SU-DHL-6 (cell line): ENCODE data around the gene MPZL3.

ENCODE experiments used
- H2AFZ ChIP-seq: fragments of 200-600 bp; sonication (generic); 2 replicates; pipeline ENCODE4 v1.6.1; 2014; ENCODE audit warnings: low read depth, mild to moderate bottlenecking, moderate library complexity, mixed read lengths, antibody characterized with exemption, low read length; ENCODE audit not compliant: severe bottlenecking
- H3F3A ChIP-seq: fragments of 200-600 bp; shearing (Covaris generic); 2 replicates; pipeline ENCODE4 v1.6.0; 2016; ENCODE audit warnings: antibody characterized with exemption, mild to moderate bottlenecking; ENCODE audit not compliant: insufficient read depth
- H3K27ac ChIP-seq: fragments of 200-600 bp; sonication (generic); 2 replicates; pipeline ENCODE4 v1.5.1; 2016; ENCODE audit warnings: low read depth, mild to moderate bottlenecking, low read length, moderate library complexity, mixed read lengths
- H3K27me3 ChIP-seq: fragments of 200-600 bp; sonication (generic), shearing (Covaris generic); 2 replicates; pipeline ENCODE4 v1.6.0; 2014; ENCODE audit warnings: mild to moderate bottlenecking, low read length
- H3K36me3 ChIP-seq: fragments of 200-600 bp; sonication (generic); 2 replicates; pipeline ENCODE4 v1.6.1; 2014; ENCODE audit warnings: mild to moderate bottlenecking, low read length, mixed read lengths
- H3K4me2 ChIP-seq: fragments of 300-600, 200-600 bp; shearing (Covaris generic), sonication (generic); 2 replicates; pipeline ENCODE4 v1.6.0; 2014; ENCODE audit warnings: low read length, low read depth, mild to moderate bottlenecking; ENCODE audit not compliant: poor library complexity, severe bottlenecking
- H3K4me3 ChIP-seq: fragments of 200-600 bp; sonication (generic); 2 replicates; pipeline ENCODE4 v1.5.1; 2014; ENCODE audit warnings: antibody characterized with exemption, low read length, mild to moderate bottlenecking, mixed read lengths; ENCODE audit not compliant: insufficient read depth, poor library complexity, severe bottlenecking
- H3K79me2 ChIP-seq: fragments of 200-600 bp; sonication (generic); 2 replicates; pipeline ENCODE4 v1.6.1; 2014; ENCODE audit warnings: mild to moderate bottlenecking, low read length, moderate library complexity; ENCODE audit not compliant: insufficient read depth
- H3K9ac ChIP-seq: fragments of 200-600 bp; sonication (generic); 2 replicates; pipeline ENCODE4 v1.7.0; 2014; ENCODE audit warnings: mild to moderate bottlenecking, low read length
- H3K9me2 ChIP-seq: fragments of 200-600 bp; sonication (generic); replicated peaks from 2 replicates; pipeline ENCODE4 v1.6.1; 2014; ENCODE audit warnings: low read length; ENCODE audit not compliant: insufficient read depth
- H3K9me3 ChIP-seq: fragments of 200-600 bp; sonication (generic); 2 replicates; pipeline ENCODE4 v1.6.1; 2014; ENCODE audit warnings: low read length, mixed read lengths; ENCODE audit not compliant: insufficient read depth
- H4K20me1 ChIP-seq: fragments of 200-600 bp; sonication (generic); 2 replicates; pipeline ENCODE4 v1.6.1; 2014; ENCODE audit warnings: low read depth, mild to moderate bottlenecking, antibody characterized with exemption, low read length, moderate library complexity, mixed read lengths
- EZH2phosphoT487 ChIP-seq: fragments of 200-600 bp; sonication (generic), shearing (Covaris generic); conservative IDR thresholded peaks from 2 replicates; pipeline ENCODE4 v1.6.1; 2018; ENCODE audit warnings: mild to moderate bottlenecking, antibody characterized with exemption, low read length, moderate library complexity, mixed read lengths
- TF ChIP-seq, protein P1 (sequence below): fragments of 200-600 bp; sonication (generic); IDR thresholded peaks from one replicate; pipeline ENCODE4 v1.5.1; 2017; ENCODE audit warnings: antibody characterized with exemption, mild to moderate bottlenecking, low read length, moderate library complexity; ENCODE audit not compliant: insufficient read depth, poor library complexity, severe bottlenecking

Gene MPZL3

DNA sequence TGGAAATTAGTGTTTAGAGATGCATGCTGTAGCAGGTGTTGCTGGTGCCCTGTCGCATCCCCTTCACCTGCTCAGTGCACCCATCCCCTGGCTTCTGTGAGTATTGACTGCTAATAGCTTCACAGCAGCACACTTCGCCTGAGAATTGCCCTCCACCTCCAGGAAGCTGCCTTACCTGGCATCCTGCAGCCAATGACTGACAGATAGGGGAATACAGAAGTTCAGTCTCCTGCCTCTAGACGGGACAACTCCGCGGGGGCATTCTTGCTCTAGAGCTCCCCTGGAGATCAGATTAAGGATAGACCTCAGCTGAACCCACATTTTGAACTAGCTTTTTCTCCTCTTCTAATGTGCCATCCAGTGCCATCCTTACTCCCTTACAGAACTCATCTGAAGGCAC, 43.0 kb upstream of the MPZL3 start:
- H3K79me2 ChIP-seq = no peaks in the 10 kb centered on the region

DNA sequence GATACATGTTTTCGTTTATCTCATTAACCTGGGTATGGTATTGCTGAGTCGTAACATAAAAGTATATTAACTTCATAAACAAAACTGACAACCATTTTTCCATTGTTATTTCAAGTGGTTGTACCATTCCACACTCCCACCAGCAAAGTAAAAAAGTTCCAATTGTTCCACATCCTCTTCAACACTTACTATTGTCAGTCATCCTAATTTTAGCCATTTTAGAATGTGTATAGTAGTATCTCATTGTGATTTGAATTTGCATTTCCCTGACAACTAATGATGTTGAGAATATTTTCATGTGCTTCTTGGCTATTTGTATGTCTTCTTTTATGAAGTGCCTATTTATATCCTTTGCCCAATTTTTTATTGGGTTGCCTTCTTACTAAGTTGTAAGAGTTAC, 41.9 kb upstream of the MPZL3 start:
- H3K79me2 ChIP-seq = no peaks in the 10 kb centered on the region
- H3K9me2 ChIP-seq = no peaks in the 10 kb centered on the region
- H3K27me3 ChIP-seq = no peaks in the 10 kb centered on the region
- H3K4me2 ChIP-seq = no peak overlapping the region
- no peak overlapping the region for H3K27ac ChIP-seq
- no peaks in the 10 kb centered on the region for H3F3A ChIP-seq
- no peak overlapping the region for H3K9ac ChIP-seq
- H2AFZ ChIP-seq = no peak overlapping the region
- H4K20me1 ChIP-seq = no peaks in the 10 kb centered on the region
- H3K4me3 ChIP-seq = no peak overlapping the region
- no peak for TF ChIP-seq EZH2phosphoT487
- no peaks in the 10 kb centered on the region for H3K36me3 ChIP-seq
- no peaks in the 10 kb centered on the region for H3K9me3 ChIP-seq

More for the DNA sequence above, 43.0 kb upstream of the MPZL3 start:
- Histone ChIP-seq H3K36me3 (no peaks in the 10 kb centered on the region), H3K9me3 (no peaks in the 10 kb centered on the region), H3K4me3 (no peak overlapping the region), H2AFZ (no peak overlapping the region), H4K20me1 (no peaks in the 10 kb centered on the region), H3K9me2 (no peaks in the 10 kb centered on the region), H3K9ac (no peak overlapping the region), H3K27ac (no peak overlapping the region), H3K27me3 (no peaks in the 10 kb centered on the region), H3K4me2 (no peak overlapping the region), H3F3A (no peaks in the 10 kb centered on the region)
- TF ChIP-seq, protein P1, sequence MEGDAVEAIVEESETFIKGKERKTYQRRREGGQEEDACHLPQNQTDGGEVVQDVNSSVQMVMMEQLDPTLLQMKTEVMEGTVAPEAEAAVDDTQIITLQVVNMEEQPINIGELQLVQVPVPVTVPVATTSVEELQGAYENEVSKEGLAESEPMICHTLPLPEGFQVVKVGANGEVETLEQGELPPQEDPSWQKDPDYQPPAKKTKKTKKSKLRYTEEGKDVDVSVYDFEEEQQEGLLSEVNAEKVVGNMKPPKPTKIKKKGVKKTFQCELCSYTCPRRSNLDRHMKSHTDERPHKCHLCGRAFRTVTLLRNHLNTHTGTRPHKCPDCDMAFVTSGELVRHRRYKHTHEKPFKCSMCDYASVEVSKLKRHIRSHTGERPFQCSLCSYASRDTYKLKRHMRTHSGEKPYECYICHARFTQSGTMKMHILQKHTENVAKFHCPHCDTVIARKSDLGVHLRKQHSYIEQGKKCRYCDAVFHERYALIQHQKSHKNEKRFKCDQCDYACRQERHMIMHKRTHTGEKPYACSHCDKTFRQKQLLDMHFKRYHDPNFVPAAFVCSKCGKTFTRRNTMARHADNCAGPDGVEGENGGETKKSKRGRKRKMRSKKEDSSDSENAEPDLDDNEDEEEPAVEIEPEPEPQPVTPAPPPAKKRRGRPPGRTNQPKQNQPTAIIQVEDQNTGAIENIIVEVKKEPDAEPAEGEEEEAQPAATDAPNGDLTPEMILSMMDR = no peak
- TF ChIP-seq EZH2phosphoT487 = no peak

DNA sequence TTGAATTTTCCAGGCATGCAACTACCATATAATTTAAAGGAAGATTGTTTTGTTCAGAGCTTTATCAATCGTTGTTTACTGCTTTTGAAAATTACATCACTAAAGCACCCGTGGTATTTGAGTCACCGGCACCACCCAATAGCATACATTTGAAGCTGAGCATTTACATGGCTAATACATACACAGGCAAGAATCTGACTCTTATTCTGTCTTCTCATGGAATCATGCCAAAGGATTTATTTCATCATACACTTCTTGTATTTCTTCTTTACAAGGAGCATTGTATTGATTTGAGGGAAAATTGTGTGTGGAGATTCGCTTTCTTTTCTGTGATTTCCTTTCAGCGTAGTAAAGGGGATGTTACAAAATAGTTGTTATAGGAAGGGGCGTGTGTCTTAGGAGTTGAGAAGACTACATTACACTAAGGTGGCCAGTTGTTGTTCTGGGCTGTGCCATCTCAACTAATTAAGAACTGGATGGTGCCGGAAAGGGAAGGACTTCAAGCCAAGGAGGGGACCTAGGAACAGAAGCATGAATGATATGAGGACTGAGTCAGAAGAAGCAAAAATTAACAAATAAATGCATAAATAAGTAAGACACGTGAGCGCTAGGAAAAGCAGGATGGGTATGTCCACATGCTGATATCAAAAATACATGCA, 39.4 kb upstream of the MPZL3 start:
- no peak overlapping the region for H2AFZ ChIP-seq
- H3K36me3 ChIP-seq = no peaks in the 10 kb centered on the region
- H3K27me3 ChIP-seq = no peaks in the 10 kb centered on the region
- H3F3A ChIP-seq = no peaks in the 10 kb centered on the region
- no peaks in the 10 kb centered on the region for H3K9me2 ChIP-seq
- no peak overlapping the region for H3K9ac ChIP-seq
- H4K20me1 ChIP-seq = no peaks in the 10 kb centered on the region
- H3K9me3 ChIP-seq = no peaks in the 10 kb centered on the region
- H3K4me2 ChIP-seq = no peak overlapping the region
- H3K79me2 ChIP-seq = no peaks in the 10 kb centered on the region
- no peak overlapping the region for H3K27ac ChIP-seq
- TF ChIP-seq, protein P1 = no peak
- no peak for TF ChIP-seq EZH2phosphoT487
- H3K4me3 ChIP-seq = no peak overlapping the region

DNA sequence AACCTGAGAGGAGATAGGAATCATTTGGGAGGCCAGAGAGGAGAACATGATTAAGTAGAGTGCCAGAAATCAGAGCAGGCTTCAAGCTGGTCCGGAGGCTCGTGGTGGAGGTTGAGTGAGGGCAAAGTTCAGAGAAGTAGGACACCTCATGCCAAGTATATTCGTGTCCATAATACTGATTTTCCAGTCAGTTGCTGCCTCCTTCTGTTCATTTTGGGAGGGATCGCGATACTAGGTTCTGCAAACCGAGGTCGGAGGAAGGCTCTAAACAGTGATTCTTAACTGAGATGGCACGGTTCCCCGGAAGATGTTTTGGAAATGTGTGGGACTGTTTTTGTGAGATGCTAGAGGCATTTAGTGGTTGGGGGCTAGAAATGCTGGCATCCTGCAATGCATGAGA, 38.8 kb upstream of the MPZL3 start:
- no peak overlapping the region for H3K9ac ChIP-seq
- no peaks in the 10 kb centered on the region for H3F3A ChIP-seq
- no peaks in the 10 kb centered on the region for H3K27me3 ChIP-seq
- no peaks in the 10 kb centered on the region for H4K20me1 ChIP-seq
- no peaks in the 10 kb centered on the region for H3K9me2 ChIP-seq
- no peak overlapping the region for H2AFZ ChIP-seq
- no peak overlapping the region for H3K4me3 ChIP-seq
- no peaks in the 10 kb centered on the region for H3K9me3 ChIP-seq
- H3K79me2 ChIP-seq = no peaks in the 10 kb centered on the region
- no peak overlapping the region for H3K27ac ChIP-seq
- H3K4me2 ChIP-seq = no peak overlapping the region
- no peaks in the 10 kb centered on the region for H3K36me3 ChIP-seq
- TF ChIP-seq EZH2phosphoT487 = no peak
- TF ChIP-seq, protein P1 = no peak
